Suprapubic skin (tissue), 4 donors: ENCODE measurements around the gene PDHB. TPM values are rescaled to one million over a fixed set of nuclear protein-coding genes. Genes with fewer than 3 reads are reported as not detected.

Experiments used
- DNase-seq, 2 donors: peaks; one replicate each; pipeline ENCODE4 v3.0.0-alpha.2; 2019; ENCODE audit warnings: low spot score in 2 of 2
- H3K27ac ChIP-seq: fragments of 200-600 bp; sonication (generic); one replicate; pipeline ENCODE4 v1.5.1; 2019
- H3K27me3 ChIP-seq: fragments of 200-600 bp; sonication (generic); one replicate; pipeline ENCODE4 v1.5.1; 2019
- H3K36me3 ChIP-seq: fragments of 200-600 bp; sonication (generic); one replicate; pipeline ENCODE4 v1.5.1; 2019
- H3K4me1 ChIP-seq: fragments of 200-600 bp; sonication (generic); one replicate; pipeline ENCODE4 v1.5.1; 2019
- H3K4me3 ChIP-seq: fragments of 200-600 bp; sonication (generic); one replicate; pipeline ENCODE4 v1.5.1; 2019; ENCODE audit warnings: mild to moderate bottlenecking
- H3K9me3 ChIP-seq: fragments of 200-600 bp; sonication (generic); one replicate; pipeline ENCODE4 v1.5.1; 2019
- EP300 ChIP-seq: sonication (generic); formaldehyde crosslinking; IDR thresholded peaks from one replicate; pipeline ENCODE4 v1.6.1; 2017; ENCODE audit warnings: antibody characterized with exemption
- POLR2A ChIP-seq, 2 donors: fragments of 450-650 bp; IDR thresholded peaks; one replicate each; pipeline ENCODE4 v1.6.1; 2017; ENCODE audit warnings: antibody characterized with exemption in 2 of 2, mild to moderate bottlenecking in 2 of 2, moderate library complexity in 2 of 2
- POLR2AphosphoS5 ChIP-seq, 3 donors: sonication (generic); formaldehyde crosslinking; IDR thresholded peaks; one replicate each; pipeline ENCODE4 v1.6.1; 2017; ENCODE audit warnings: antibody characterized with exemption in 3 of 3
- WGBS: methylation state at CpG from one replicate; pipeline ENCODE4 v1.1.5; 2018; 5-methylcytosine and 5-hydroxymethylcytosine counted together
- total RNA-seq, 4 donors: library from RNA; depleted of rRNA; stranded (reverse); fragments of >200 nt; gene quantifications; one replicate each; pipeline ENCODE4 v1.1.0, GENCODE V29; 2016
- TF ChIP-seq, protein P1 (sequence below), 2 donors: fragments of 200-600 bp in 1 of 2; fragments of 450-650 bp in 1 of 2; sonication (generic) in 1 of 2; IDR thresholded peaks; one replicate each; pipeline ENCODE4 v1.5.1; 2016 to 2019; ENCODE audit warnings: antibody characterized with exemption in 2 of 2, mild to moderate bottlenecking in 1 of 2, moderate library complexity in 1 of 2

Gene PDHB
- total RNA-seq, 4 donors from 2014 or later: 49.9 to 89.8 (median 78.0) TPM

- H3K36me3 ChIP-seq: no peaks in the 10 kb centered on the region
- no peak for DNase-seq
- peak overlapping the region; percentile 55 for H3K27ac ChIP-seq
- H3K9me3 ChIP-seq: no peaks in the 10 kb centered on the region
- peaks cover 39% of the 10 kb centered on the region for H3K4me1 ChIP-seq
- no peak for TF ChIP-seq POLR2AphosphoS5 (IDR thresholded peaks at IDR 0.05)
- TF ChIP-seq POLR2A (IDR thresholded peaks at IDR 0.05): no peak
- TF ChIP-seq, protein P1, sequence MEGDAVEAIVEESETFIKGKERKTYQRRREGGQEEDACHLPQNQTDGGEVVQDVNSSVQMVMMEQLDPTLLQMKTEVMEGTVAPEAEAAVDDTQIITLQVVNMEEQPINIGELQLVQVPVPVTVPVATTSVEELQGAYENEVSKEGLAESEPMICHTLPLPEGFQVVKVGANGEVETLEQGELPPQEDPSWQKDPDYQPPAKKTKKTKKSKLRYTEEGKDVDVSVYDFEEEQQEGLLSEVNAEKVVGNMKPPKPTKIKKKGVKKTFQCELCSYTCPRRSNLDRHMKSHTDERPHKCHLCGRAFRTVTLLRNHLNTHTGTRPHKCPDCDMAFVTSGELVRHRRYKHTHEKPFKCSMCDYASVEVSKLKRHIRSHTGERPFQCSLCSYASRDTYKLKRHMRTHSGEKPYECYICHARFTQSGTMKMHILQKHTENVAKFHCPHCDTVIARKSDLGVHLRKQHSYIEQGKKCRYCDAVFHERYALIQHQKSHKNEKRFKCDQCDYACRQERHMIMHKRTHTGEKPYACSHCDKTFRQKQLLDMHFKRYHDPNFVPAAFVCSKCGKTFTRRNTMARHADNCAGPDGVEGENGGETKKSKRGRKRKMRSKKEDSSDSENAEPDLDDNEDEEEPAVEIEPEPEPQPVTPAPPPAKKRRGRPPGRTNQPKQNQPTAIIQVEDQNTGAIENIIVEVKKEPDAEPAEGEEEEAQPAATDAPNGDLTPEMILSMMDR (IDR thresholded peaks at IDR 0.05): no peak
- TF ChIP-seq EP300: no peak
- no peak overlapping the region for H3K4me3 ChIP-seq
- WGBS: 60% methylated on average over 3 of the region's 3 CpGs
- no peaks in the 10 kb centered on the region for H3K27me3 ChIP-seq
Measured at GRCh38 chr3:58386626-58387365, 46.8 kb downstream of the PDHB start.

- Histone ChIP-seq H3K9me3 (no peaks in the 10 kb centered on the region), H3K4me1 (peaks cover 39% of the 10 kb centered on the region), H3K36me3 (no peaks in the 10 kb centered on the region), H3K27me3 (no peaks in the 10 kb centered on the region), H3K27ac (peak overlapping the region; percentile 38), H3K4me3 (no peak overlapping the region)
- TF ChIP-seq EP300 (no peak), POLR2AphosphoS5 (IDR thresholded peaks at IDR 0.05) (no peak)
- TF ChIP-seq, protein P1 (IDR thresholded peaks at IDR 0.05): no peak
- WGBS: 80% methylated on average over 3 of the region's 3 CpGs
- no peak for DNase-seq
Measured at GRCh38 chr3:58384381-58385090, 49.1 kb downstream of the PDHB start.

DNA sequence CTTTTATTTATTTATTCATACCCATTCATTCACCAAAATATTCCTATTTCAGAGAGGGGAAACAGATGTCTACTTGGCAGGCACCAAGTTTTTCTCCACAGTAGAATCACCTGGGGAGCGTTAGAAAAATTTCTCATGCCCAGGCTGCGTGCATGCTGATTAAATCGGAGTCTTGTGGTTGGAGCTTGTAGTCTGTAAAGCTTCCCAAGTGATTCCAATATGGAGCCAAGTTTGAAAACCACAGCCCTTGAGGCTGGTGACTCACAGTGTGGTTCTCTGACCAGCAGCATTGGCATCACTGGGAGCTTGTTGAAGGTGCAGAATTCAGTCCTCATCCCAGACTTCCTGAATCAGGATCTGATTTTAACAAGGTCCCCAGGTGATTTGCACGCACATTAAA, 49.7 kb downstream of the PDHB start:
- 34% methylated on average over 4 of the region's 4 CpGs for WGBS

GRCh38 chr3:58383476-58383875, 50.2 kb downstream of the PDHB start:
- no peaks in the 10 kb centered on the region for H3K36me3 ChIP-seq
- no peaks in the 10 kb centered on the region for H3K9me3 ChIP-seq
- no peak for DNase-seq
- H3K27ac ChIP-seq: peak overlapping the region; percentile 38
- WGBS: 29% methylated on average over 2 of the region's 2 CpGs
- TF ChIP-seq POLR2AphosphoS5 (IDR thresholded peaks at IDR 0.05) (no peak), POLR2A (IDR thresholded peaks at IDR 0.05) (no peak), EP300 (no peak)
- TF ChIP-seq, protein P1 (IDR thresholded peaks at IDR 0.05): no peak
- H3K4me1 ChIP-seq: peaks cover 36% of the 10 kb centered on the region
- no peak overlapping the region for H3K4me3 ChIP-seq
- no peaks in the 10 kb centered on the region for H3K27me3 ChIP-seq

More for the DNA sequence above, 49.7 kb downstream of the PDHB start:
- TF ChIP-seq, protein P1 (IDR thresholded peaks at IDR 0.05): no peak
- no peak for TF ChIP-seq EP300
- Histone ChIP-seq H3K4me1 (peaks cover 36% of the 10 kb centered on the region), H3K4me3 (no peak overlapping the region), H3K9me3 (no peaks in the 10 kb centered on the region), H3K36me3 (no peaks in the 10 kb centered on the region), H3K27me3 (no peaks in the 10 kb centered on the region), H3K27ac (peak overlapping the region; percentile 38)
- DNase-seq: no peak

- Histone ChIP-seq H3K9me3 (no peaks in the 10 kb centered on the region), H3K27me3 (no peaks in the 10 kb centered on the region), H3K27ac (no peak overlapping the region), H3K36me3 (no peaks in the 10 kb centered on the region), H3K4me1 (peaks cover 15% of the 10 kb centered on the region), H3K4me3 (no peak overlapping the region)
- no peak for DNase-seq
- WGBS: 79% methylated on average over 4 of the region's 4 CpGs
- TF ChIP-seq, protein P1 (IDR thresholded peaks at IDR 0.05): no peak
- TF ChIP-seq POLR2A (IDR thresholded peaks at IDR 0.05) (no peak), EP300 (no peak), POLR2AphosphoS5 (IDR thresholded peaks at IDR 0.05) (no peak)
Measured at GRCh38 chr3:58379351-58380073, 54.1 kb downstream of the PDHB start.
